ENCODE measurements around the gene NNAT.

The NNAT gene

DNA sequence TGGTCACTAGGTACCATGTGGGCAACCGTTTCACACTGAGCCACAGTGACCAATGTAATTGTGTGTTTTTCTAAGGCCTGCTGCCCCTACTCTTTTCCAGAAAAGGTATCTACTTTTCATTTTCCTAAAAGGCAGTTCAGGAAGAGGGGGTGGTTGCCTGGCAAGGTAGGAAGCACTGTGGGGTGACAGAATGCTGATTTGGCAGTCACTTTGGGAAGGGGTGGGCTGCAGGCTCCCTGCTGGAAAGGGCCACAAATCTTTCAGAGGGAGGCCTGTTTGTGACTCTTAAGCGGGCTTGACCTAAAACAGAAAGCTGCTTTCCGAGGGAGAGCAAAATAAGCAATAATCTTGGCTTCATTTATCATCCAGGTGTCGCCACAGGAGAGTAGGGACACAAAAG is 5.2 kb upstream of the NNAT start:
- TF ChIP-seq, protein P1, sequence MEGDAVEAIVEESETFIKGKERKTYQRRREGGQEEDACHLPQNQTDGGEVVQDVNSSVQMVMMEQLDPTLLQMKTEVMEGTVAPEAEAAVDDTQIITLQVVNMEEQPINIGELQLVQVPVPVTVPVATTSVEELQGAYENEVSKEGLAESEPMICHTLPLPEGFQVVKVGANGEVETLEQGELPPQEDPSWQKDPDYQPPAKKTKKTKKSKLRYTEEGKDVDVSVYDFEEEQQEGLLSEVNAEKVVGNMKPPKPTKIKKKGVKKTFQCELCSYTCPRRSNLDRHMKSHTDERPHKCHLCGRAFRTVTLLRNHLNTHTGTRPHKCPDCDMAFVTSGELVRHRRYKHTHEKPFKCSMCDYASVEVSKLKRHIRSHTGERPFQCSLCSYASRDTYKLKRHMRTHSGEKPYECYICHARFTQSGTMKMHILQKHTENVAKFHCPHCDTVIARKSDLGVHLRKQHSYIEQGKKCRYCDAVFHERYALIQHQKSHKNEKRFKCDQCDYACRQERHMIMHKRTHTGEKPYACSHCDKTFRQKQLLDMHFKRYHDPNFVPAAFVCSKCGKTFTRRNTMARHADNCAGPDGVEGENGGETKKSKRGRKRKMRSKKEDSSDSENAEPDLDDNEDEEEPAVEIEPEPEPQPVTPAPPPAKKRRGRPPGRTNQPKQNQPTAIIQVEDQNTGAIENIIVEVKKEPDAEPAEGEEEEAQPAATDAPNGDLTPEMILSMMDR (IDR thresholded peaks at IDR 0.05; ENCODE audit: unreplicated experiment in 3 of 3): no peak
- no peak overlapping the region for H3K4me3 Mint-ChIP-seq
- peaks cover 61% of the 10 kb centered on the region for H3K36me3 Mint-ChIP-seq (ENCODE audit: low read depth)
- peaks cover 85% of the 10 kb centered on the region for H3K4me1 Mint-ChIP-seq
- H3K9me3 Mint-ChIP-seq: no peaks in the 10 kb centered on the region
- no peaks in the 10 kb centered on the region for H3K27me3 Mint-ChIP-seq (ENCODE audit: low read depth)
- H3K27ac Mint-ChIP-seq: peak overlapping the region; percentile 87 to 89 (median 88)

DNA sequence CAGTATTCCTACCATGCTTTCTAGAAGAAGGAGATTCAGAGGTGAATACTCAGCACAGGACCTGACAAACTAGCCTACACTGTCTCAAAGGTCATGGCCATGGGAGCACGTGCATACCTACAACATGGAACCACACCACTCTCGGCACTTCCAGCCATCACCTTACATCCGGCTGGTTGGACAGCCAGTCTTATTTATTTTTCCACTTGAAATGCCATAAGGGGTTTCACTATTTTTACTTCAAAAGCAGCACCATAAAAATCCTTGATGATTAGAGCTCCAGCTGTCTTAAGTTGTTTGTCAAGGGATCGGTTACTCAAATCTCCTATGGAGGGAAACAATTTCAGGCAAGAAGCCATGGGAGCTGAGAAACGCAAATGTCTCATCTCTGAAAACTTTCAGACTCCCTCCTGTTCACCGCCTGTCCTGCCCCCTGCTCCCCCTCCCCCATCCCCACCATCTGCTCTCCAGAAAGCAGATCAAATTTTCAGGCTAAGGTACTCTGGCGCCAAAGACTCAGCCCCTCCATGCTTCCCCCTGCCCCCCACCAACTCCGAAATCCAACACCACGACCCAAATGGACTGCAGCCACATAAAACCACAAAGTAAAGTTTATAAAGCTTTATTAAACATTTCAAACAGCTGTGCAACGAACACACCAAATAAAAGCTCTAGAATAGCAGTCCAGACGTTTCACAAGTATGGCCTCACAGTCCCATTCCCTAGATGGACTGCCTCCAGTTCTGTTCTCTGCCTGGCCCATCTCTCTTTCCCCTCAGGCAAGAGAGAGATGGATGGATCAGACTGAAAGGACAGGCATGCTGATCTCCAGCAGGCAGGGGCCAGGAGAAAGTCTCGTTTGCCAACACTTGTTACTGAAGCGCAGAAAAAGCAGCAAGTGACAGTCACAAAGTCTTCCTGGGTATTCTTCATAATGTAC is 4.0 kb upstream of the NNAT start:
- H3K4me1 Mint-ChIP-seq: peaks cover 74% of the 10 kb centered on the region
- H3K4me3 Mint-ChIP-seq: peak overlapping the region; percentile 3 to 99 (median 51)
- peak overlapping the region; percentile 87 to 89 (median 88) for H3K27ac Mint-ChIP-seq
- H3K36me3 Mint-ChIP-seq (ENCODE audit: low read depth): peaks cover 59% of the 10 kb centered on the region
- TF ChIP-seq, protein P1 (IDR thresholded peaks at IDR 0.05; ENCODE audit: unreplicated experiment in 3 of 3): no peak
- H3K9me3 Mint-ChIP-seq: no peaks in the 10 kb centered on the region
- H3K27me3 Mint-ChIP-seq (ENCODE audit: low read depth): no peaks in the 10 kb centered on the region

DNA sequence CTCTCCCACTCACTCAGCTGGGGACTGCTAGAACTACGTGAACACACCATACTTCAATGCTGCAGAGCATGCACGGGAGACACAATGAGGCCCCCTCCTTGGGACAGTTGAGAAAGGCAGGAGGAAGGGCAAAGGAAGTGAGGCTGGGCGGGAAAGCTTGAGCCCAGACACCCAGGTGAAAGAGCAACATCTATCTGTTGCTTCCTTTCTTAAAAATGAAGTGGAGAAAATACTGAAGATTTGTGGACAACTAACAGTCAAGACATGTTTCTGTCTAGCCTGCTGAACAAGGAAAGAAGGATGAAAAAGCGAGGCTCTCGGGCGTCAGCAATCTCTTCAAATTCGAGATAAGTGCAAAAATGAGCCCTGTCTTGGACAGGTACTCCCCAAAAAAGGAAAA is 3.0 kb upstream of the NNAT start:
- Mint-ChIP-seq H3K4me3 (peak overlapping the region; percentile 19 to 99 (median 51)), H3K9me3 (no peaks in the 10 kb centered on the region), H3K27ac (peak overlapping the region; percentile 87 to 89 (median 88)), H3K27me3 (ENCODE audit: low read depth) (no peaks in the 10 kb centered on the region), H3K36me3 (ENCODE audit: low read depth) (peaks cover 55% of the 10 kb centered on the region), H3K4me1 (peaks cover 72% of the 10 kb centered on the region)
- TF ChIP-seq, protein P1 (IDR thresholded peaks at IDR 0.05; ENCODE audit: unreplicated experiment in 3 of 3): no peak

DNA sequence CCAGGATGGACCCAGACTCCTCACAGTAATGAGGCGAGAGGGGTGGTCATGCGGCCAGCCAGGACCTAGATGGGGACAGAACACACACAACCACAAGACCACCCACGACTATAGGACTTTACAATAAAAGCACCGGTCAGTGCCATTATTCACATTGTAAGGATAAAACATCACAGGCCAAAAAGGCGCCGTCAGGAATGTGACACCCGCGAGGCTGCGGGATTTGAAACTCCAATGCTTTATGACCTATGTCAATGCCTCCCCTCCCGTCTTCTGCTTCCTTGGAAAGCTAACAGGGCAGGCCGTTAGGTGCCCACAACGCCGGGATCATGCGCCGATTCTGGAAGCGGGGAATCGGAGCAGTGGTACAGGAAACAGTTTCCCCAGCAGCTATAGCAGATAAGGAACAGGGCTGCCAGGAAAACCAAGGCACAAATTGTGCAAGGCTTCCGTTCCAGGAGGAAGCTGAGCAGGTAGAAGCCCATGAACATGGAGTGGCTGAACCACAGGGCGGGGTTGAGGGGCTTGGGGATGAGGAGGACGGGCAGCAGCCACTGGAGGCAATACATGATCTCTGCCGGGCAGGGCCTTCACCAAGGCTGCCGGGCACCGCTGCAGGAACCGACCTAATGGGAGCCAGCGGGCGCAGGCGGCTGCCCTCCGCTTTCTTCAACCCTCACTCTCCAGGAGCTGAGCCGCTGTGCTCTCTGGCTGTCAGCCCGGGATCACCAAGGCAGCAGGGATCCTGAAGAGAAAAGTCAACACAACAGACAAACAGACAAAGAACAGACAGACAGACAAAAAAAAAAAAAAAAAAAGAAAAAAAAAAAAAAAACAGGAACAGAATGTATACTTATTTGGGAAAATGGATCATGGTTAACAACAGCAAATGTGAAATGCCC is 2.2 kb upstream of the NNAT start:
- Mint-ChIP-seq H3K9me3 (no peaks in the 10 kb centered on the region), H3K27ac (peak overlapping the region; percentile 87 to 89 (median 88)), H3K4me3 (peak overlapping the region; percentile 62 to 99 (median 88)), H3K27me3 (ENCODE audit: low read depth) (no peaks in the 10 kb centered on the region), H3K36me3 (ENCODE audit: low read depth) (peaks cover 60% of the 10 kb centered on the region), H3K4me1 (peaks cover 73% of the 10 kb centered on the region)
- TF ChIP-seq, protein P1 (IDR thresholded peaks at IDR 0.05; ENCODE audit: unreplicated experiment in 3 of 3): no peak

DNA sequence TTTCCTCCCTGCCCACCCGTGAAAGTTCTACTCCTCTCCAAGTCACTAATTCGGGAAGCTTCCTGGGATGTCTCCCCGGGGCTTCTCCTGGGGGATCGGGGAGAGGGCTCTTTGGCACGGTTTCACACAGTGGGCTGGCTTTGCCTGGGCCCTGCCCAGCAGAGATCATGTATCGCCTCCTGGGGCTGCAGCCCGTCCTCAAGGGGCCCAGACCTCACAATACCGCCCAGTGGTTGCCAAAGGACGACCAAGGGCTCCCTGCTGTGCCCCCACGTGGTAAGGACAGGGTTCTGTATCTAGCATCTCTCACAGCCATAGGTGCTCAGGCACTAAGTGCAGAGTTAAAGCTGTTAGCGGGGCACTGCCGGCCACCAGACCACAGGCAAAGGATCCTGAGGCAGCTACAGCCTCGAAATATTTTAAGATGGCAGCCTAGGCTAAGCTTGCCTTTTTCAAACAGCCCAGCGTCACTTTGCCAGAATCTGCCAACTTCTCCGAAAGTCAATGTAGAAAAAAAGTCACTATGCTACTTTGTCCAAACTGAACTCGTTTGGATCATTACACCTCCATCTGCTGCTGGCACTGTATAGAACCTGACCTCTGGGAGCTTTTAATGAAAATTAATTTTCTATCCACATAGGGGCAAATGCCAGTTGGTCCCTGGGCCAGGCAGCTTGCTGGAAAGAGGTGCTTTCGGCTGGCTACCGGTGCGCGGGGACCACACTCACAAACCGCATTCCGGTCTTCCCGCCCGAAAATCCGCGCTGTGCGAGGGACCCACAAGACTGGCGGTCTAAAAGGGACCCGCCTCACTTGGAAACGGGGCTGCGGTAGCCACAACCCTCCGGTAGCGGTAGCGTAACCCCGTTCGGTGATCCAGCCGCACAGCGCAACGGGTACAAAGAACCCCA is 1.3 kb upstream of the NNAT start:
- Mint-ChIP-seq H3K27ac (peak overlapping the region; percentile 87 to 89 (median 88)), H3K4me3 (peak overlapping the region; percentile 88 to 99 (median 89)), H3K4me1 (peaks cover 71% of the 10 kb centered on the region), H3K36me3 (ENCODE audit: low read depth) (peaks cover 56% of the 10 kb centered on the region), H3K27me3 (ENCODE audit: low read depth) (no peaks in the 10 kb centered on the region), H3K9me3 (no peaks in the 10 kb centered on the region)
- TF ChIP-seq, protein P1 (IDR thresholded peaks at IDR 0.05; ENCODE audit: unreplicated experiment in 3 of 3): no peak
